HG02970 (cell line): Measurements from ENCODE around the gene FLYWCH2.
"Not testable (repeated sequence)": the region's sequence is repeated elsewhere in the genome, so short reads cannot be mapped to it uniquely, and the experiment has no call there.

Source experiments
- ATAC-seq: cut with Tn5 transposase; IDR thresholded peaks from one replicate; pipeline ENCODE4 v1.9.1; 2021; ENCODE audit warnings: mild to moderate bottlenecking, moderate library complexity, moderate number of reproducible peaks; ENCODE audit not compliant: unreplicated experiment, low FRiP score

Gene FLYWCH2

GRCh38 chr16:2881783-2882649 lies 999 bp upstream of the FLYWCH2 start:
- no peak for ATAC-seq

- no peak for ATAC-seq
Measured at GRCh38 chr16:2883458-2883908, 468 bp downstream of the FLYWCH2 start.

DNA sequence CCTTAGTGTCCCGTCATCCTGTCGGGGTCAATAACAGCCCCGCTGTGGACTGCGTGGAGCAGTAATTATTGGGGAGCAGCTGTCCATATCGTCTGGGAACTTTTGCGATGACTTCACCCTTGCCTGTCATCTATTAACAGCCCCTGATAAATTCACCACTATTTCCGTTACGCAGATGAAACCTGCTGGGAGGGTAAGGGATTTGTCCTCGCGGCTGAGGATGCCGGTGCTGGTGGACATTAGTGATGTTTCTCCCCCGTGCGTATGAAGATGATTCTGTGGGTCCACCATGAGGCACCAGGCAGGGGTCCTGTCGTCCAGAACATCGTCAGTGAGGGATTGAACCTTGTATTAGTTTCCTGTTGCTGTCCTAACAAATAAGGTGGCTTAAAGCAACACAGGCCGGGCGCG lies 1.0 kb downstream of the FLYWCH2 start:
- ATAC-seq, result no peak

GRCh38 chr16:2894231-2894630 lies 11.2 kb downstream of the FLYWCH2 start:
- no peak for ATAC-seq

- ATAC-seq, result no peak
Measured at GRCh38 chr16:2895813-2896212, 12.8 kb downstream of the FLYWCH2 start.

- ATAC-seq, result no peak
Measured at GRCh38 chr16:2896480-2897010, 13.5 kb downstream of the FLYWCH2 start.

GRCh38 chr16:2897110-2897509 lies 14.1 kb downstream of the FLYWCH2 start:
- ATAC-seq, result no peak

DNA sequence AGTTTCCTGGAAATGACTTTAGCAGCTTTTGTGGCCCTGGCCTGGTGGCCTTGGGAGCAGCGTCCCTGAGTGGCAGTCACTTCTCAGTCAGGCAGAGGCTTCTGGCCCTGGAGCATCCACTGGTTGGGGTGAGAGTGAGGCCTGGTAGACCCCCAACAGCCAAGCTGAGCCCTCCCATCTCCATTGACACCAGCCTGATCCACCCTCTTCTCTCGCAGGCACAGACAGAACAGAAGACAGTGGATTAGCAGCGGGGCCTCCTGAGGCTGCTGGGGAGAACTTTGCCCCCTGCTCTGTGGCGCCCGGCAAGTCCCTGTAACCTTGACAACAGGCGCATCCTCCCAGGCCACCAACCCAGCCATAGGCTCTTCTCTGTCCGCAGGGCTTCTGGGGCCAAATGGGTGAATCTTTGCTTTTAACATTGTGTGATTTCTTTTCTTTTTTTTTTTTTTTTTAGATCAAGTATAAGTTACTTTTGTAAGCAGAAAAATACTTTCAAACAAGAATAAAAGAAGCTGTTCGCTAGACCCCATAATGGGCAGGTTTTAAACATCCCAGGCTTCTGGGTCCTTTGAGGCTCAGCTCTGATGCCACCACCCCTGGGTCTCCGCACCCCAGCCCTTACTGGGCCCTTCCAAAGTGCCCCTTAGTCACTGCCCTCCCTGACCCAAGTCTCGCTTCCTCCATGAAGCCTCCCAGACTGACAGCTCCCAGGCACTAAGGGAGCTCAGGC lies 16.0 kb downstream of the FLYWCH2 start:
- no peak for ATAC-seq

DNA sequence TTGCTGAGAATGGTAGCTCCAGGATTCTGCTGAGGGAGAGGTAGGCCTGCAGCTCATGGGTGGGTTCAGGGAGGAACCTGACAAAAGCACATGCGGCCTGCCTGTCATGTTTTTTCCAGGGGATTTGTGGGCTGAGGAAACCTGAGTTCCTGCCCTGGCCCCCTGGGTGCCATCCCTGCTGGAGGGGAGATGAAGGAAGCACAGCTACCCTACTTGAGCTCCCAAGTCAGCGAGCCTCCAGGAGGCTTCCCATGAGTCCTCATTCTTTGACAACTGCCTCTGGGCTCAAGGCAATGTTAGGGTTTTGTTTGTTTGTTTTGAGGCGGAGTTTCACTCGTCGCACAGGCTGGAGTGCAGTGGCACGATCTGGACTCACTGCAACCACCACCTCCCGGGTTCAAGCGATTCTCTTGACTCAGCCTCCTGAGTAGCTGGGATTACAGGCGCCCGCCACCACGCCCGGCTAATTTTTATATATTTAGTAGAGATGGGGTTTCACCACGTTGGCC lies 16.6 kb downstream of the FLYWCH2 start:
- ATAC-seq, result no peak

- no peak for ATAC-seq
Measured at GRCh38 chr16:2900526-2901075, 17.6 kb downstream of the FLYWCH2 start.

- ATAC-seq, result no peak
Measured at GRCh38 chr16:2902337-2903130, 19.5 kb downstream of the FLYWCH2 start.

DNA sequence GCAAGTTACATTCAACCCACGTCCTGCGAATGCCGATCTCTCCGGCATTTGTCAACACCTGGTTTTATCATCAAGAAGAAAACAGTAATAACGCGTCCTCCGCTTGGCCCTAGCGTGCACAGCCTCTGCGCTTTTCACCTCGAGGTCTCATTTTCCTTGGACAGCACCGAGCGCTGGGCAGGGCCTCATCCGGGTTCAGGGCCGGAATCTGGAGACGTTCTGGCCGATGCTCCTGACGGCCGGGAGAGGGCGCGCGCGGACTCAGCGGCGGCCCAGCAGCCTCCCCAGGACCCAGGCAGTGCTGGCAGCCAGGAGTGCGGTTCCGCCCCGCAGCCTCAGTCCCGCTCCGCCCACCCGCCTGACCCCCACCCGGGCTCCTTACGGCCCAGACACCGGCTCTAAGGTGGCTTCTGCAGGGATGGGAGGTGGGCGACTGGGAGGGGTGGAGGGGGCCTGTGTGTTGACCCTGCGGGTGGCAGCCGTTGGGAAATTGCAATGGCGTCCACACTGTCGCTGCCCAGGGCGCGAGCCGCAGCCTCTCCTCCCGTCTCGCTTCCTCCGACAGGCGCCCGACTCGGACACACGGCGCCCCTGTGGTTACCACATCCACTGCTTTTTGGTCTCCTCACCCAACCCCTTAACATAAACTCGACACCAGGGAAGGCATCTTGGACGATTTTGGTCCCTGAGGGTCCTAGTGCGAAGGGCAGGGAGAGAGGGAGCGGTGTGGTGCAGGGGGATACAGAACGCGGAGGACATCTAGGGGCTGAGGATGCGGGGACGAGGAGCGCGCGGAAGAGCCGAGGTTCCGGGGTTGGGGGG lies 21.3 kb downstream of the FLYWCH2 start:
- peak; percentile 40 for ATAC-seq

DNA sequence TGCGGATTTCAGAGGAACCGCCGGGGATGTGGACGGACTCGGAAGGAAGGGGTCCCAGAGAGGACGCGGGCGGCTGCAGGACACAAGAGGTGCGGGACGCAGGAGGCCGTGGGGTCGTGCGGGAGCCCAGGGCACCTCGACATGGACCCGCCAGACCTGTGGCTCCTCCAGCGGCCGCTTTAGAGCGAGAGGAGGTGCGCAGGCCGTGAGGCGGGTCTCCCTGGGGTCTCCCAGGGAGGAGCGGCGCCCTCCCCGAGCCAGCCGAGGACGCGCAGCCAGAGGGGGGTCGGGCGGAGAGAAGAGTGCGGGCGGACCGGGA lies 21.9 kb downstream of the FLYWCH2 start:
- no peak for ATAC-seq

DNA sequence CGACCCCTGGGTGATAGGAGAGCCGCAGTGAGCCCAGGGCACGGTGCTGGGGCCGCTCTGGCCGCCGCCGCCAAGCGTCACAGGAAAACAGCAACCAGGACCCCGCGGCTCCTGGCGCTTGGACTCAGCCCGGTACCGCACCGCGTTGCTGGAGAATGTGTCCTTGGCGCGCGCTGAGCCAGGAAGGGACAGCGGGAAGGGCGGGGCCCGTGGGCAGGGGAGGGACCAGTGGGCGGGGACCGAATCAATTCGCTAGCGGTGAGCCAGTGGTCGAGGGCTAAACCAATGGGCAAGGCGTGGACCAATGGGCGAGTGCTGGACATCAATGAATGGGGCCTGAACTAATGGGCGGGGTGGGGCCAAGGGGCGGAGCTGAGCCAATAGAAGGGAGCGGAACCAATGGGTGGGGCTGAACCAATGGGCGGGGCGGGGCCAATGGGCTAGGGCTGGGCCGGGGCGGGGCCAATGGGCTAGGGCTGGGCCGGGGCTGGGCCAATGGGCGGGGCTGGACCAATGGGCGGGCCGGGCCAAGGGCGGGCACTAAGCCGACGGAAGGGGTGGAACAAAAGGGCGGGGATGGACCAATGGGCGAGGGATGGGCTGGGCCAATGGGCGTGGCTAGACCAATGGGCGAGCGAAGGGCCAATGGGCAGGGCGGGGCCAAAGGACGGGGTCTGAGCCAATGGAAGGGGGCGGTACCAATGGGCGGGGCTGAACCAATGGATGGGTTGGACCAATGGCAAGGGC lies 22.4 kb downstream of the FLYWCH2 start:
- peak; percentile 73 for ATAC-seq

DNA sequence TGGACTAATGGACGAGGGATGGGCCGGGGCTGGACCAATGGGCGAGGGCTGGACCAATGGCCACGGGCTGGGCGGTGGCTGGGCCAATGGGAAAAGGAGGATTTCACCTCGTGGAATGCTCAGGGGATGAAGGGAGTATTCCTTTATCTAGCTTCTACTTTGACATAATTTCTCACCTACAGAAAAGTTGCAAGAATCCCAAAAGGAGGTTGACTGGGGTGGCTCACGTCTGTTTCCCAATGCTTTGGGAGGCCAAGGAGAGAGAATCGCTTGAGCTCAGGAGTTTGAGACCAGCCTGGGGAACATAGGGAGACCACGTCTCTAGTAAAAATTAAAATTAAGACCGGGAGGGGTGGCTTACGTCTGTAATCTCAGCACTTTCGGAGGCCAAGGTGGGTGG lies 23.0 kb downstream of the FLYWCH2 start:
- no peak for ATAC-seq

DNA sequence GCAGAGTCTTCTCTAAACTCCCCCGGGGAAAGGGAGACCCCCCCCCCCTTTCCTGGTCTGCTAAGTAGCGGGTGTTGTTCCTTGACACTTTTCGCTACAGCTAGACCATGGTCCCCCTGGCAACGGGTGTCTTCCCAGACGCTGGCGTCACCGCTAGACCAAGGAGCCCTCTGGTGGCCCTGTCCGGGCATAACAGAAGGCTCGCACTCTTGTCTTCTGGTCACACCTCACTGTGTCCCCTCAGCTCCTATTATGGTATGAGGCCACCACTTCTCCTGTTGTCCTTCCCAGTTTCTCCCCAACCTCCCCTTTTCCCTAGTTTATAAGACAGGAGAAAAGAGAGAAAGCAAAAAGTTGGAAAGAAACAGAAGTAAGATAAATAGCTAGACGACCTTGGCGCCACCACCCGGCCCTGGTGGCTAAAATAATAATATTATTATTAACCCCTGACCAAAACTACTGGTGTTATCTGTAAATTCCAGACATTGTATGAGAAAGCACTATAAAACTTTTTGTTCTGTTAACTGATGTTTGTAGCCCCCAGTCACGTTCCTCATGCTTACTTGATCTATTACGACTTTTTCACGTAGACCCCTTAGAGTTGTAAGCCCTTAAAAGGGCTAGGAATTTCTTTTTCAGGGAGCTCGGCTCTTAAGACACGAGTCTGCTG lies 24.2 kb downstream of the FLYWCH2 start:
- ATAC-seq, result not testable (repeated sequence)

- no peak for ATAC-seq
Measured at GRCh38 chr16:2910441-2910969, 27.5 kb downstream of the FLYWCH2 start.
